ENCODE measurements around the gene SLTM. TPM values are rescaled to one million over a fixed set of nuclear protein-coding genes. Genes with fewer than 3 reads are reported as not detected.
"Not testable (repeated sequence)": the region's sequence is repeated elsewhere in the genome, so short reads cannot be mapped to it uniquely, and the experiment has no call there.

SLTM gene
- polyA plus RNA-seq, 1 of the 3 experiments (the other 2 are of a cell fraction) = 54.3 TPM

GRCh38 chr15:58886921-58887320, 46.6 kb downstream of the SLTM start:
- CTCF ChIA-PET = no interaction called here
- H2AFZ ChIP-seq (ENCODE audit: low read depth) = no peak overlapping the region
- TF ChIP-seq RFX5 (IDR thresholded peaks at IDR 0.05; ENCODE audit: low read length) = no peak
- TF ChIP-seq TAF1 (IDR thresholded peaks at IDR 0.05; ENCODE audit: borderline replicate concordance, low read depth, low read length) = no peak
- TF ChIP-seq POLR2AphosphoS5 (IDR thresholded peaks at IDR 0.05; ENCODE audit: low read depth, low read length) = no peak
- TF ChIP-seq YY1 (IDR thresholded peaks at IDR 0.05; ENCODE audit: low read depth) = no peak
- no peak for TF ChIP-seq GATA2 (CRISPR knock-in tag; IDR thresholded peaks at IDR 0.05)
- no peak for TF ChIP-seq FOXJ3 (CRISPR knock-in tag; IDR thresholded peaks at IDR 0.05)
- TF ChIP-seq CTCF (IDR thresholded peaks at IDR 0.05) = no peak
- TF ChIP-seq IRF3 (IDR thresholded peaks at IDR 0.05; ENCODE audit: low read depth, low read length) = no peak
- TF ChIP-seq, protein P1, sequence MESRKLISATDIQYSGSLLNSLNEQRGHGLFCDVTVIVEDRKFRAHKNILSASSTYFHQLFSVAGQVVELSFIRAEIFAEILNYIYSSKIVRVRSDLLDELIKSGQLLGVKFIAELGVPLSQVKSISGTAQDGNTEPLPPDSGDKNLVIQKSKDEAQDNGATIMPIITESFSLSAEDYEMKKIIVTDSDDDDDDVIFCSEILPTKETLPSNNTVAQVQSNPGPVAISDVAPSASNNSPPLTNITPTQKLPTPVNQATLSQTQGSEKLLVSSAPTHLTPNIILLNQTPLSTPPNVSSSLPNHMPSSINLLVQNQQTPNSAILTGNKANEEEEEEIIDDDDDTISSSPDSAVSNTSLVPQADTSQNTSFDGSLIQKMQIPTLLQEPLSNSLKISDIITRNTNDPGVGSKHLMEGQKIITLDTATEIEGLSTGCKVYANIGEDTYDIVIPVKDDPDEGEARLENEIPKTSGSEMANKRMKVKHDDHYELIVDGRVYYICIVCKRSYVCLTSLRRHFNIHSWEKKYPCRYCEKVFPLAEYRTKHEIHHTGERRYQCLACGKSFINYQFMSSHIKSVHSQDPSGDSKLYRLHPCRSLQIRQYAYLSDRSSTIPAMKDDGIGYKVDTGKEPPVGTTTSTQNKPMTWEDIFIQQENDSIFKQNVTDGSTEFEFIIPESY (IDR thresholded peaks at IDR 0.05; ENCODE audit: borderline replicate concordance, low read depth) = no peak
- TF ChIP-seq ELF1 (IDR thresholded peaks at IDR 0.05) = no peak
- TF ChIP-seq MXI1 (IDR thresholded peaks at IDR 0.05; ENCODE audit: low read depth, low read length) = no peak
- TF ChIP-seq, protein P2, sequence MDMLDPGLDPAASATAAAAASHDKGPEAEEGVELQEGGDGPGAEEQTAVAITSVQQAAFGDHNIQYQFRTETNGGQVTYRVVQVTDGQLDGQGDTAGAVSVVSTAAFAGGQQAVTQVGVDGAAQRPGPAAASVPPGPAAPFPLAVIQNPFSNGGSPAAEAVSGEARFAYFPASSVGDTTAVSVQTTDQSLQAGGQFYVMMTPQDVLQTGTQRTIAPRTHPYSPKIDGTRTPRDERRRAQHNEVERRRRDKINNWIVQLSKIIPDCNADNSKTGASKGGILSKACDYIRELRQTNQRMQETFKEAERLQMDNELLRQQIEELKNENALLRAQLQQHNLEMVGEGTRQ (IDR thresholded peaks at IDR 0.05; ENCODE audit: borderline replicate concordance, low read depth, low read length) = no peak
- no peak for TF ChIP-seq RCOR1 (IDR thresholded peaks at IDR 0.05; ENCODE audit: low read length)
- TF ChIP-seq REST (IDR thresholded peaks at IDR 0.05; ENCODE audit: low read depth, low read length) = no peak
- no peak for TF ChIP-seq RAD21 (IDR thresholded peaks at IDR 0.05; ENCODE audit: low read length)
- no peak for TF ChIP-seq SIN3A (IDR thresholded peaks at IDR 0.05; ENCODE audit: borderline replicate concordance, low read depth, low read length)
- TF ChIP-seq CHD2 (IDR thresholded peaks at IDR 0.05; ENCODE audit: low read length, partially characterized antibody) = no peak
- no peak for TF ChIP-seq SMC3 (IDR thresholded peaks at IDR 0.05; ENCODE audit: low read depth, low read length)

GRCh38 chr15:58883926-58884325, 49.6 kb downstream of the SLTM start:
- H3K27ac ChIP-seq (ENCODE audit: low read depth in 2 of 2, low read length in 1 of 2); H3K4me3 ChIP-seq (ENCODE audit: low read depth in 2 of 2, low read length in 1 of 2); CTCF ChIA-PET; H4K20me1 ChIP-seq (ENCODE audit: insufficient read depth); DNase-seq; H3K4me2 ChIP-seq; H3K27me3 ChIP-seq (ENCODE audit: insufficient read depth); H3K79me2 ChIP-seq (ENCODE audit: insufficient read depth); POLR2A ChIA-PET; H3F3A ChIP-seq (replicated peaks; ENCODE audit: insufficient read depth); H3K4me1 ChIP-seq (ENCODE audit: control insufficient read depth in 1 of 2, insufficient read depth in 2 of 2, low read depth in 1 of 2, low read length in 1 of 2); H3K9ac ChIP-seq; H3K9me2 ChIP-seq; H2AFZ ChIP-seq (ENCODE audit: low read depth); H3K9me3 ChIP-seq: not testable (repeated sequence)
- peaks cover 62 to 87% of the 10 kb centered on the region in 2 experiments for H3K36me3 ChIP-seq (replicated peaks in 1 of 2; ENCODE audit: control insufficient read depth in 1 of 2, insufficient read depth in 2 of 2, low read length in 1 of 2)
- 92% methylated on average over 3 of the region's 3 CpGs for WGBS (ENCODE audit: low lambda C conversion rate)

More at GRCh38 chr15:58886921-58887320, 46.6 kb downstream of the SLTM start:
- Histone ChIP-seq H3K9me2 (no peaks in the 10 kb centered on the region), H3K9ac (no peak overlapping the region), H3F3A (replicated peaks; ENCODE audit: insufficient read depth) (peaks cover 7% of the 10 kb centered on the region), H3K27ac (ENCODE audit: low read depth in 2 of 2, low read length in 1 of 2) (no peak overlapping the region), H3K9me3 (no peaks in the 10 kb centered on the region), H4K20me1 (ENCODE audit: insufficient read depth) (no peaks in the 10 kb centered on the region), H3K4me3 (ENCODE audit: low read depth in 2 of 2, low read length in 1 of 2) (no peak overlapping the region), H3K4me2 (no peak overlapping the region), H3K4me1 (ENCODE audit: control insufficient read depth in 1 of 2, insufficient read depth in 2 of 2, low read depth in 1 of 2, low read length in 1 of 2) (no peaks in the 10 kb centered on the region), H3K27me3 (ENCODE audit: insufficient read depth) (no peaks in the 10 kb centered on the region), H3K36me3 (replicated peaks in 1 of 2; ENCODE audit: control insufficient read depth in 1 of 2, insufficient read depth in 2 of 2, low read length in 1 of 2) (peaks cover 78 to 96% of the 10 kb centered on the region in 2 experiments), H3K79me2 (ENCODE audit: insufficient read depth) (no peaks in the 10 kb centered on the region)
- POLR2A ChIA-PET = no interaction called here
- 97% methylated on average over 12 of the region's 12 CpGs for WGBS (ENCODE audit: low lambda C conversion rate)
- DNase-seq = no peak
